Naive thymus-derived CD4-positive, alpha-beta T cell (primary cell): Measurements from ENCODE around the gene SYCP2. TPM values are rescaled to one million over a fixed set of nuclear protein-coding genes. Genes with fewer than 3 reads are reported as not detected.
A peak's percentile ranks its signal among the peaks of the same experiment; 100 is the strongest.

ENCODE experiments used
- ATAC-seq: fragments of 150-1000 bp; cut with Tn5 transposase; 2 replicates; pipeline ENCODE4 v1.10.0; 2021; ENCODE audit warnings: mild to moderate bottlenecking, moderate library complexity
- CTCF ChIA-PET: fragments of 350-600 bp; sonication (Branson Sonifier 250); formaldehyde crosslinking; loops from one replicate; lab custom pipeline; 2021; ENCODE audit warnings: antibody characterized with exemption; lab: Charles Lee
- POLR2A ChIA-PET: fragments of 350-600 bp; sonication (Branson Sonifier 250); formaldehyde crosslinking; loops from one replicate; lab custom pipeline; 2021; ENCODE audit warnings: antibody characterized with exemption, inconsistent platforms; lab: Charles Lee
- DNase-seq, 9 donors: peaks; one replicate each; pipeline versions ENCODE4 v3.0.0 to v3.0.0-alpha.2; 2020 to 2022; ENCODE audit warnings: mixed read lengths in 1 of 9
- H3K27ac ChIP-seq: one replicate; pipeline ENCODE4 v1.7.0; 2013; ENCODE audit warnings: mild to moderate bottlenecking, low read depth, low read length, moderate library complexity
- H3K27me3 ChIP-seq, 2 donors: one replicate each; pipeline ENCODE4 v1.7.0; 2013; ENCODE audit warnings: low read length in 2 of 2, mild to moderate bottlenecking in 2 of 2, moderate library complexity in 2 of 2; ENCODE audit not compliant: control insufficient read depth in 2 of 2, insufficient read depth in 2 of 2
- H3K36me3 ChIP-seq, 3 experiments: 1 replicate in 2 of 3; 2 replicates in 1 of 3; pipeline ENCODE4 v1.7.0; 2013; ENCODE audit warnings: low read length in 3 of 3, mild to moderate bottlenecking in 3 of 3, moderate library complexity in 1 of 3; ENCODE audit not compliant: insufficient read depth in 3 of 3, control insufficient read depth in 2 of 3
- H3K4me1 ChIP-seq, 2 donors: one replicate each; pipeline ENCODE4 v1.7.0; 2013; ENCODE audit warnings: low read length in 2 of 2, mild to moderate bottlenecking in 2 of 2, moderate library complexity in 1 of 2; ENCODE audit not compliant: control insufficient read depth in 2 of 2, insufficient read depth in 2 of 2
- H3K4me3 ChIP-seq: 2 replicates; pipeline ENCODE4 v1.7.0; 2013; ENCODE audit warnings: mild to moderate bottlenecking, low read length
- H3K9me3 ChIP-seq, 3 experiments: 1 replicate in 2 of 3; 2 replicates in 1 of 3; pipeline ENCODE4 v1.7.0; 2013; ENCODE audit warnings: low read length in 3 of 3; ENCODE audit not compliant: control insufficient read depth in 2 of 3
- H3K27ac Mint-ChIP-seq, 9 donors: one replicate each; pipeline ENCODE4 v1.8.0; 2020 to 2022; ENCODE audit warnings: mixed read lengths in 9 of 9, mild to moderate bottlenecking in 8 of 9, moderate library complexity in 5 of 9, inconsistent platforms in 2 of 9
- H3K27me3 Mint-ChIP-seq, 5 donors: one replicate each; pipeline ENCODE4 v1.8.0; 2021 to 2022; ENCODE audit warnings: mixed read lengths in 5 of 5, mild to moderate bottlenecking in 1 of 5
- H3K36me3 Mint-ChIP-seq, 5 donors: one replicate each; pipeline ENCODE4 v1.8.0; 2020 to 2022; ENCODE audit warnings: mixed read lengths in 5 of 5, mild to moderate bottlenecking in 3 of 5, inconsistent platforms in 1 of 5
- H3K4me1 Mint-ChIP-seq, 7 donors: one replicate each; pipeline ENCODE4 v1.8.0; 2020 to 2022; ENCODE audit warnings: mixed read lengths in 7 of 7, mild to moderate bottlenecking in 3 of 7, inconsistent platforms in 1 of 7
- H3K4me3 Mint-ChIP-seq, 10 donors: one replicate each; pipeline ENCODE4 v1.8.0; 2020 to 2022; ENCODE audit warnings: mild to moderate bottlenecking in 10 of 10, mixed read lengths in 10 of 10, moderate library complexity in 6 of 10, inconsistent platforms in 2 of 10
- H3K9me3 Mint-ChIP-seq, 11 donors: one replicate each; pipeline ENCODE4 v1.8.0; 2020 to 2022; ENCODE audit warnings: mixed read lengths in 11 of 11, mild to moderate bottlenecking in 4 of 11, inconsistent platforms in 1 of 11, moderate library complexity in 1 of 11
- intact Hi-C, 2 donors: fragments of 100-400 bp; cut with micrococcal nuclease; formaldehyde crosslinking; loops; one replicate each; pipeline ENCODE4 v1.15.1; 2023
- polyA plus RNA-seq, 2 donors: library from polyadenylated mRNA; unstranded; fragments of 300-500 nt; fragmentation: Illumina TruSeq; gene quantifications; one replicate each; pipeline ENCODE4 v1.2.3, GENCODE V29; 2021
- total RNA-seq, 6 experiments: library from RNA in 5 of 6; stranded (reverse) in 5 of 6; gene quantifications; 1 replicate in 5 of 6; 2 replicates in 1 of 6; pipeline ENCODE4 v1.2.3 and lab custom pipeline; 2021 to 2026

SYCP2 gene
- total and polyA plus RNA-seq, 7 experiments from 2014 or later: 0.47 to 7.8 (median 3.2) TPM

- no peak for ATAC-seq
- Mint-ChIP-seq H3K4me3 (no peak overlapping the region), H3K9me3 (no peaks in the 10 kb centered on the region), H3K27me3 (peaks cover 0 to 5% (median 0%) of the 10 kb centered on the region in 5 donors), H3K27ac (no peak overlapping the region), H3K4me1 (no peaks in the 10 kb centered on the region), H3K36me3 (no peaks in the 10 kb centered on the region)
- ChIA-PET CTCF (interaction anchor here (1.1 kb wide), 1 partner anchor 9 kb away, joined by 5 read pairs; no protein-coding TSS in a partner anchor), POLR2A (no interaction called here)
- Histone ChIP-seq H3K4me3 (no peak overlapping the region), H3K9me3 (no peaks in the 10 kb centered on the region), H3K36me3 (no peaks in the 10 kb centered on the region), H3K4me1 (no peaks in the 10 kb centered on the region), H3K27ac (no peak overlapping the region), H3K27me3 (no peaks in the 10 kb centered on the region)
- intact Hi-C loops: no loop called here
- DNase-seq: no peak
These were observed 85.3 kb downstream of the SYCP2 start for GRCh38 chr20:59848182-59848581.

GRCh38 chr20:59845472-59845871 is 88.0 kb downstream of the SYCP2 start:
- Mint-ChIP-seq H3K9me3 (no peaks in the 10 kb centered on the region), H3K27ac (no peak overlapping the region), H3K4me1 (no peaks in the 10 kb centered on the region), H3K27me3 (peaks cover 0 to 12% (median 3%) of the 10 kb centered on the region in 5 donors), H3K36me3 (no peaks in the 10 kb centered on the region), H3K4me3 (no peak overlapping the region)
- no peak overlapping the region for H3K27ac ChIP-seq
- no peak for ATAC-seq
- H3K27me3 ChIP-seq: no peaks in the 10 kb centered on the region
- H3K4me1 ChIP-seq: no peaks in the 10 kb centered on the region
- H3K9me3 ChIP-seq: no peaks in the 10 kb centered on the region
- intact Hi-C loops: no loop called here
- H3K4me3 ChIP-seq: no peak overlapping the region
- DNase-seq: no peak
- ChIA-PET CTCF (no interaction called here), POLR2A (no interaction called here)
- H3K36me3 ChIP-seq: no peaks in the 10 kb centered on the region

- H3K4me3 Mint-ChIP-seq: no peak overlapping the region
- H3K36me3 Mint-ChIP-seq: no peaks in the 10 kb centered on the region
- POLR2A ChIA-PET: no interaction called here
- peaks cover 27 to 50% (median 38%) of the 10 kb centered on the region in 5 donors for H3K27me3 Mint-ChIP-seq
- Histone ChIP-seq H3K4me3 (no peak overlapping the region), H3K36me3 (no peaks in the 10 kb centered on the region), H3K27me3 (peaks cover 0 to 3% of the 10 kb centered on the region in 2 donors), H3K9me3 (no peaks in the 10 kb centered on the region), H3K4me1 (no peaks in the 10 kb centered on the region), H3K27ac (no peak overlapping the region)
- peaks cover 0 to 6% (median 0%) of the 10 kb centered on the region in 7 donors for H3K4me1 Mint-ChIP-seq
- H3K9me3 Mint-ChIP-seq: no peaks in the 10 kb centered on the region
- no peak overlapping the region for H3K27ac Mint-ChIP-seq
- CTCF ChIA-PET: interaction anchor here (1.1 kb wide), 1 partner anchor 9 kb away, joined by 5 read pairs; no protein-coding TSS in a partner anchor
- ATAC-seq (no peak), DNase-seq (no peak)
- intact Hi-C loops: no loop called here
These were observed 94.0 kb downstream of the SYCP2 start for GRCh38 chr20:59839400-59839799.

GRCh38 chr20:59837623-59838394 is 95.6 kb downstream of the SYCP2 start:
- H3K9me3 ChIP-seq: no peaks in the 10 kb centered on the region
- H3K4me3 Mint-ChIP-seq: no peak overlapping the region
- CTCF ChIA-PET: no interaction called here

GRCh38 chr20:59836767-59837166 is 96.7 kb downstream of the SYCP2 start:
- ChIA-PET POLR2A (no interaction called here), CTCF (no interaction called here)
- H3K36me3 ChIP-seq: no peaks in the 10 kb centered on the region
- H3K27ac Mint-ChIP-seq: no peak overlapping the region
- H3K4me1 ChIP-seq: no peaks in the 10 kb centered on the region
- H3K27me3 Mint-ChIP-seq: peaks cover 27 to 48% (median 36%) of the 10 kb centered on the region in 5 donors
- intact Hi-C loops: no loop called here
- H3K4me3 ChIP-seq: no peak overlapping the region
- H3K36me3 Mint-ChIP-seq: no peaks in the 10 kb centered on the region
- no peaks in the 10 kb centered on the region for H3K9me3 ChIP-seq
- H3K9me3 Mint-ChIP-seq: no peaks in the 10 kb centered on the region
- H3K27me3 ChIP-seq: peaks cover 0 to 3% of the 10 kb centered on the region in 2 donors
- no peak for DNase-seq
- H3K4me3 Mint-ChIP-seq: no peak overlapping the region
- ATAC-seq: no peak
- H3K27ac ChIP-seq: no peak overlapping the region
- H3K4me1 Mint-ChIP-seq: peaks cover 0 to 6% (median 0%) of the 10 kb centered on the region in 7 donors

More at GRCh38 chr20:59837623-59838394, 95.6 kb downstream of the SYCP2 start:
- Histone ChIP-seq H3K27me3 (peaks cover 0 to 3% of the 10 kb centered on the region in 2 donors), H3K27ac (no peak overlapping the region), H3K36me3 (no peaks in the 10 kb centered on the region), H3K4me3 (no peak overlapping the region), H3K4me1 (no peaks in the 10 kb centered on the region)
- no peaks in the 10 kb centered on the region for H3K36me3 Mint-ChIP-seq
- H3K27ac Mint-ChIP-seq: no peak overlapping the region
- H3K9me3 Mint-ChIP-seq: no peaks in the 10 kb centered on the region
- peaks cover 31 to 48% (median 34%) of the 10 kb centered on the region in 5 donors for H3K27me3 Mint-ChIP-seq
- DNase-seq (no peak), ATAC-seq (no peak)
- intact Hi-C loops: no loop called here
- POLR2A ChIA-PET: no interaction called here
- H3K4me1 Mint-ChIP-seq: peaks cover 0 to 6% (median 0%) of the 10 kb centered on the region in 7 donors

- DNase-seq (no peak), ATAC-seq (peak; percentile 52)
- no peak overlapping the region for H3K27ac ChIP-seq
- no peak overlapping the region for H3K4me3 ChIP-seq
- H3K9me3 ChIP-seq: no peaks in the 10 kb centered on the region
- Mint-ChIP-seq H3K27me3 (peaks cover 27 to 48% (median 36%) of the 10 kb centered on the region in 5 donors), H3K4me1 (peaks cover 0 to 6% (median 0%) of the 10 kb centered on the region in 7 donors), H3K27ac (no peak overlapping the region), H3K36me3 (no peaks in the 10 kb centered on the region), H3K4me3 (no peak overlapping the region), H3K9me3 (no peaks in the 10 kb centered on the region)
- intact Hi-C loops: no loop called here
- peaks cover 0 to 3% of the 10 kb centered on the region in 2 donors for H3K27me3 ChIP-seq
- no peaks in the 10 kb centered on the region for H3K36me3 ChIP-seq
- POLR2A ChIA-PET: no interaction called here
- no peaks in the 10 kb centered on the region for H3K4me1 ChIP-seq
- CTCF ChIA-PET: no interaction called here
These were observed 97.7 kb downstream of the SYCP2 start for GRCh38 chr20:59835448-59836395.
